HepG2 (cell line): Measurements from ENCODE around the gene TXNRD3. TPM values are rescaled to one million over a fixed set of nuclear protein-coding genes. Genes with fewer than 3 reads are reported as not detected.

Experiments used
- ATAC-seq: fragments of 200-7000 bp; cut with Tn5 transposase; 3 replicates; pipeline ENCODE4 v1.9.1; 2020; ENCODE audit warnings: mild to moderate bottlenecking, moderate library complexity
- BruUV-seq: library from RNA; stranded (reverse); fragments of 400-500 nt; replicated peaks from 2 replicates; lab custom pipeline; 2021; lab: Mats Ljungman, UMichigan
- CTCF ChIA-PET: fragments of 300-600 bp; formaldehyde crosslinking; extraction: SDS; loops from one replicate; lab custom pipeline; 2021; ENCODE audit warnings: low total read pairs, inconsistent platforms, low intra/inter-chr PET ratio; lab: Yijun Ruan, JAX
- POLR2A ChIA-PET: fragments of 350-600 bp; sonication (Branson Sonifier 250); formaldehyde crosslinking; loops from one replicate; lab custom pipeline; 2020; ENCODE audit warnings: antibody characterized with exemption, inconsistent platforms; lab: Yijun Ruan, JAX
- DNase-seq: peaks from one replicate; pipeline ENCODE4 v3.0.0-alpha.2; 2015; ENCODE audit warnings: low spot score
- FAIRE-seq: peaks from 3 replicates; lab custom pipeline; 2011; peaks lifted over from hg19 to GRCh38; lab: Jason Lieb, UNC
- H2AFZ ChIP-seq: one replicate; pipeline ENCODE4 v1.6.1; 2011; ENCODE audit warnings: low read length, inconsistent platforms
- H3K27ac ChIP-seq: fragments of 300-600 bp; 3 replicates; pipeline ENCODE4 v1.8.0; 2011; ENCODE audit warnings: mixed run types, mild to moderate bottlenecking, mixed read lengths, low read length, inconsistent platforms; ENCODE audit not compliant: insufficient read depth; ENCODE audit errors: extremely low read length
- H3K27me3 ChIP-seq, 2 experiments: fragments of 200-600 bp in 1 of 2; 2 replicates in 1 of 2; 3 replicates in 1 of 2; pipeline versions ENCODE4 v1.6.0 to v1.8.0; 2011; ENCODE audit warnings: low read length in 2 of 2, mild to moderate bottlenecking in 2 of 2, moderate library complexity in 2 of 2, inconsistent platforms in 1 of 2; ENCODE audit not compliant: insufficient read depth in 2 of 2, control insufficient read depth in 1 of 2
- H3K36me3 ChIP-seq, 2 experiments: fragments of 200-600 bp in 1 of 2; replicated peaks in 1 of 2; 2 replicates in 1 of 2; 3 replicates in 1 of 2; pipeline versions ENCODE4 v1.5.1 to v1.8.0; 2011; ENCODE audit warnings: low read length in 2 of 2, inconsistent platforms in 1 of 2; ENCODE audit not compliant: insufficient read depth in 2 of 2, control insufficient read depth in 1 of 2
- H3K4me1 ChIP-seq: 2 replicates; pipeline ENCODE4 v1.5.1; 2012; ENCODE audit warnings: low read length, inconsistent platforms; ENCODE audit not compliant: insufficient read depth
- H3K4me2 ChIP-seq: 2 replicates; pipeline ENCODE4 v1.6.0; 2011; ENCODE audit warnings: low read depth, low read length, inconsistent platforms
- H3K4me3 ChIP-seq, 3 experiments: fragments of 200-600 bp in 1 of 3; sonication (generic), shearing (Covaris generic) in 1 of 3; replicated peaks in 1 of 3; 2 replicates each; pipeline ENCODE4 v1.5.1; 2011 to 2016; ENCODE audit warnings: low read length in 3 of 3, inconsistent platforms in 2 of 3, low read depth in 2 of 3, mild to moderate bottlenecking in 2 of 3, control low read depth in 1 of 3, mixed read lengths in 1 of 3; ENCODE audit not compliant: insufficient read depth in 1 of 3
- H3K79me2 ChIP-seq: one replicate; pipeline ENCODE4 v1.6.1; 2011; ENCODE audit warnings: low read length, inconsistent platforms; ENCODE audit not compliant: insufficient read depth
- H3K9ac ChIP-seq: 2 replicates; pipeline ENCODE4 v1.6.0; 2011; ENCODE audit warnings: mild to moderate bottlenecking, low read depth, low read length, inconsistent platforms; ENCODE audit not compliant: insufficient read depth
- H3K9me3 ChIP-seq: 2 replicates; pipeline ENCODE4 v1.5.1; 2012; ENCODE audit warnings: mild to moderate bottlenecking, low read length
- H4K20me1 ChIP-seq: 2 replicates; pipeline ENCODE4 v1.6.0; 2011; ENCODE audit warnings: inconsistent platforms, mild to moderate bottlenecking, low read length, moderate library complexity; ENCODE audit not compliant: insufficient read depth
- HNRNPLL ChIP-seq: fragments of 200-400 bp; formaldehyde crosslinking; IDR thresholded peaks from 2 replicates; pipeline ENCODE4 v1.6.1; 2017; ENCODE audit warnings: mild to moderate bottlenecking, low read depth, low read length; ENCODE audit not compliant: poor library complexity, severe bottlenecking
- ZNF253 ChIP-seq: sonication (generic); formaldehyde crosslinking; IDR thresholded peaks from 2 replicates; pipeline ENCODE4 v1.8.0; 2022; ENCODE audit warnings: mild to moderate bottlenecking, missing genetic modification reagents, borderline replicate concordance
- ZNF598 ChIP-seq: sonication (generic); formaldehyde crosslinking; IDR thresholded peaks from 2 replicates; pipeline ENCODE4 v1.5.1; 2020; ENCODE audit warnings: mild to moderate bottlenecking, missing genetic modification reagents, borderline replicate concordance
- ZNF776 ChIP-seq: sonication (generic); formaldehyde crosslinking; IDR thresholded peaks from 2 replicates; pipeline ENCODE4 v1.4.0; 2020; ENCODE audit warnings: mild to moderate bottlenecking, missing genetic modification reagents
- WGBS: methylation state at CpG from one replicate; pipeline ENCODE4 v1.1.6; 2017; ENCODE audit warnings: low lambda C conversion rate; 5-methylcytosine and 5-hydroxymethylcytosine counted together
- in situ Hi-C: cut with HindIII; loops from 2 replicates; pipeline ENCODE4 v1.10.0; 2017; ENCODE audit warnings: low pct_unique_long_range_greater_than_20kb; ENCODE audit not compliant: extremely low pct_ligation_motif_present
- intact Hi-C: fragments of 100-400 bp; cut with micrococcal nuclease; formaldehyde crosslinking; loops from one replicate; pipeline ENCODE4 v1.10.0; 2022; ENCODE audit not compliant: unreplicated experiment
- polyA plus RNA-seq, 8 experiments: library from polyadenylated mRNA; depleted of rRNA in 3 of 8; stranded (reverse) in 7 of 8; unstranded in 1 of 8; fragments of >200 nt; fragmentation: Illumina TruSeq in 4 of 8; extraction: Trizol in 4 of 8; gene quantifications; 2 replicates each; pipeline versions ENCODE4 v1.2.1 to v1.2.3, GENCODE V29; 2011 to 2016; ENCODE audit warnings: low read depth in 4 of 8, missing spikeins in 1 of 8, mixed read lengths in 1 of 8; ENCODE audit not compliant: insufficient read depth in 1 of 8
- total RNA-seq, 5 experiments: library from RNA; depleted of rRNA; stranded (reverse); fragments of >200 nt; fragmentation: Illumina TruSeq; extraction: Trizol; gene quantifications; 2 replicates each; pipeline ENCODE4 v1.2.3, GENCODE V29; 2016; ENCODE audit warnings: low read depth in 1 of 5
- TF ChIP-seq, protein P1 (sequence below): sonication (generic); formaldehyde crosslinking; IDR thresholded peaks from 2 replicates; pipeline ENCODE4 v1.4.0; 2020; ENCODE audit warnings: missing genetic modification reagents, mild to moderate bottlenecking, borderline replicate concordance
- TF ChIP-seq, protein P2 (sequence below): sonication (generic); formaldehyde crosslinking; IDR thresholded peaks from 2 replicates; pipeline ENCODE4 v1.5.0; 2020; ENCODE audit warnings: missing genetic modification reagents
- TF ChIP-seq, protein P3 (sequence below): sonication (generic); formaldehyde crosslinking; IDR thresholded peaks from 2 replicates; pipeline ENCODE4 v1.4.0; 2020; ENCODE audit warnings: missing genetic modification reagents
- TF ChIP-seq, protein P4 (sequence below): sonication (generic); formaldehyde crosslinking; IDR thresholded peaks from 2 replicates; pipeline ENCODE4 v1.4.0; 2020; ENCODE audit warnings: missing genetic modification reagents
- TF ChIP-seq, protein P5 (sequence below): fragments of 450-650 bp; IDR thresholded peaks from 2 replicates; pipeline ENCODE4 v1.6.1; 2017
- TF ChIP-seq, protein P6 (sequence below): sonication (generic); formaldehyde crosslinking; IDR thresholded peaks from 2 replicates; pipeline ENCODE4 v1.4.0; 2020; ENCODE audit warnings: mild to moderate bottlenecking, missing genetic modification reagents

Gene TXNRD3
- total and polyA plus RNA-seq, 2 of the 13 experiments (the other 11 are each of a cell fraction or from before 2014, with no cell fraction given): 4.8 to 20.7 TPM

DNA sequence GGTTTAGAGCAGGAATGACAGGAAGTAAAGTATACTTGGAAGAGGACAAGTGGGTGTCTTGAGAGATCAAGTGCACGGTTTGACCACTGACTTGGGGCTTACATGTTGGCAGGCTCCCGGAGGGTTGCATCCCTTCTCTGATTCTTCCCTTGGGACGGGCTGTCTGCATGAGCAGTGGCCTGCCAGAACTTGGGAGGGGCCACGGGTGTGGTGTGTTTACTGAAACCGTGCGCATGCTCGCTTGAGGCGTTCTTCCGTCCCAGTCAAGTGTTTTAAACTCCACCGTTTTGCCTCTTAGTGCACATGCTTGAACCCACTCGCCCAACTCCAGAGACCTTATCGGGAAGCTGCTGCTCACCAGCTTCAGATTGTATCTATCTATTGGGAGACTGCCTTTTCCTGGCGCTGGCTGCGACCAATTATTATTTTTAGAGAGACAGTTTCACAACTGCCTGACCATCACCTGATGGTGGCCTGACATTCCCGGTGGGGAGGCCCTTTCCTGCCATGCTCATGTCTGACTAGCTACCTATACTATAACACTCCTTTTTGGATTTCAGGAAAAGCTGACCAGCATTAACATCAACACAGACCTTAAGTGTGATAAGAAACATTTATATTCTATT lies 81.3 kb downstream of the TXNRD3 start:
- CTCF ChIA-PET: no interaction called here
- 16% methylated on average over 7 of the region's 15 CpGs for WGBS
- TF ChIP-seq, protein P1, sequence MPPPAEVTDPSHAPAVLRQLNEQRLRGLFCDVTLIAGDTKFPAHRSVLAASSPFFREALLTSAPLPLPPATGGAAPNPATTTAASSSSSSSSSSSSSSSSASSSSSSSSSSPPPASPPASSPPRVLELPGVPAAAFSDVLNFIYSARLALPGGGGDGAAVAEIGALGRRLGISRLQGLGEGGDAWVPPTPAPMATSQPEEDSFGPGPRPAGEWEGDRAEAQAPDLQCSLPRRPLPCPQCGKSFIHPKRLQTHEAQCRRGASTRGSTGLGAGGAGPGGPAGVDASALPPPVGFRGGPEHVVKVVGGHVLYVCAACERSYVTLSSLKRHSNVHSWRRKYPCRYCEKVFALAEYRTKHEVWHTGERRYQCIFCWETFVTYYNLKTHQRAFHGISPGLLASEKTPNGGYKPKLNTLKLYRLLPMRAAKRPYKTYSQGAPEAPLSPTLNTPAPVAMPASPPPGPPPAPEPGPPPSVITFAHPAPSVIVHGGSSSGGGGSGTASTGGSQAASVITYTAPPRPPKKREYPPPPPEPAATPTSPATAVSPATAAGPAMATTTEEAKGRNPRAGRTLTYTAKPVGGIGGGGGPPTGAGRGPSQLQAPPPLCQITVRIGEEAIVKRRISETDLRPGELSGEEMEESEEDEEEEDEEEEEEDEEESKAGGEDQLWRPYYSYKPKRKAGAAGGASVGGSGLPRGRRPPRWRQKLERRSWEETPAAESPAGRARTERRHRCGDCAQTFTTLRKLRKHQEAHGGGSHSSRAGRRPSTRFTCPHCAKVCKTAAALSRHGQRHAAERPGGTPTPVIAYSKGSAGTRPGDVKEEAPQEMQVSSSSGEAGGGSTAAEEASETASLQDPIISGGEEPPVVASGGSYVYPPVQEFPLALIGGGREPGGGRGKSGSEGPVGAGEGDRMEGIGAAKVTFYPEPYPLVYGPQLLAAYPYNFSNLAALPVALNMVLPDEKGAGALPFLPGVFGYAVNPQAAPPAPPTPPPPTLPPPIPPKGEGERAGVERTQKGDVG (CRISPR knock-in tag): no peak
- TF ChIP-seq ZNF598 (CRISPR knock-in tag): no peak
- TF ChIP-seq, protein P2, sequence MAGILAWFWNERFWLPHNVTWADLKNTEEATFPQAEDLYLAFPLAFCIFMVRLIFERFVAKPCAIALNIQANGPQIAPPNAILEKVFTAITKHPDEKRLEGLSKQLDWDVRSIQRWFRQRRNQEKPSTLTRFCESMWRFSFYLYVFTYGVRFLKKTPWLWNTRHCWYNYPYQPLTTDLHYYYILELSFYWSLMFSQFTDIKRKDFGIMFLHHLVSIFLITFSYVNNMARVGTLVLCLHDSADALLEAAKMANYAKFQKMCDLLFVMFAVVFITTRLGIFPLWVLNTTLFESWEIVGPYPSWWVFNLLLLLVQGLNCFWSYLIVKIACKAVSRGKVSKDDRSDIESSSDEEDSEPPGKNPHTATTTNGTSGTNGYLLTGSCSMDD (CRISPR knock-in tag): no peak
- TF ChIP-seq, protein P3, sequence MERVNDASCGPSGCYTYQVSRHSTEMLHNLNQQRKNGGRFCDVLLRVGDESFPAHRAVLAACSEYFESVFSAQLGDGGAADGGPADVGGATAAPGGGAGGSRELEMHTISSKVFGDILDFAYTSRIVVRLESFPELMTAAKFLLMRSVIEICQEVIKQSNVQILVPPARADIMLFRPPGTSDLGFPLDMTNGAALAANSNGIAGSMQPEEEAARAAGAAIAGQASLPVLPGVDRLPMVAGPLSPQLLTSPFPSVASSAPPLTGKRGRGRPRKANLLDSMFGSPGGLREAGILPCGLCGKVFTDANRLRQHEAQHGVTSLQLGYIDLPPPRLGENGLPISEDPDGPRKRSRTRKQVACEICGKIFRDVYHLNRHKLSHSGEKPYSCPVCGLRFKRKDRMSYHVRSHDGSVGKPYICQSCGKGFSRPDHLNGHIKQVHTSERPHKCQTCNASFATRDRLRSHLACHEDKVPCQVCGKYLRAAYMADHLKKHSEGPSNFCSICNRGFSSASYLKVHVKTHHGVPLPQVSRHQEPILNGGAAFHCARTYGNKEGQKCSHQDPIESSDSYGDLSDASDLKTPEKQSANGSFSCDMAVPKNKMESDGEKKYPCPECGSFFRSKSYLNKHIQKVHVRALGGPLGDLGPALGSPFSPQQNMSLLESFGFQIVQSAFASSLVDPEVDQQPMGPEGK (CRISPR knock-in tag): no peak
- TF ChIP-seq ZNF253: no peak
- TF ChIP-seq, protein P4, sequence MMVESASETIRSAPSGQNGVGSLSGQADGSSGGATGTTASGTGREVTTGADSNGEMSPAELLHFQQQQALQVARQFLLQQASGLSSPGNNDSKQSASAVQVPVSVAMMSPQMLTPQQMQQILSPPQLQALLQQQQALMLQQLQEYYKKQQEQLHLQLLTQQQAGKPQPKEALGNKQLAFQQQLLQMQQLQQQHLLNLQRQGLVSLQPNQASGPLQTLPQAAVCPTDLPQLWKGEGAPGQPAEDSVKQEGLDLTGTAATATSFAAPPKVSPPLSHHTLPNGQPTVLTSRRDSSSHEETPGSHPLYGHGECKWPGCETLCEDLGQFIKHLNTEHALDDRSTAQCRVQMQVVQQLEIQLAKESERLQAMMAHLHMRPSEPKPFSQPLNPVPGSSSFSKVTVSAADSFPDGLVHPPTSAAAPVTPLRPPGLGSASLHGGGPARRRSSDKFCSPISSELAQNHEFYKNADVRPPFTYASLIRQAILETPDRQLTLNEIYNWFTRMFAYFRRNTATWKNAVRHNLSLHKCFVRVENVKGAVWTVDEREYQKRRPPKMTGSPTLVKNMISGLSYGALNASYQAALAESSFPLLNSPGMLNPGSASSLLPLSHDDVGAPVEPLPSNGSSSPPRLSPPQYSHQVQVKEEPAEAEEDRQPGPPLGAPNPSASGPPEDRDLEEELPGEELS (CRISPR knock-in tag): no peak
- no peak for TF ChIP-seq HNRNPLL
- TF ChIP-seq, protein P5, sequence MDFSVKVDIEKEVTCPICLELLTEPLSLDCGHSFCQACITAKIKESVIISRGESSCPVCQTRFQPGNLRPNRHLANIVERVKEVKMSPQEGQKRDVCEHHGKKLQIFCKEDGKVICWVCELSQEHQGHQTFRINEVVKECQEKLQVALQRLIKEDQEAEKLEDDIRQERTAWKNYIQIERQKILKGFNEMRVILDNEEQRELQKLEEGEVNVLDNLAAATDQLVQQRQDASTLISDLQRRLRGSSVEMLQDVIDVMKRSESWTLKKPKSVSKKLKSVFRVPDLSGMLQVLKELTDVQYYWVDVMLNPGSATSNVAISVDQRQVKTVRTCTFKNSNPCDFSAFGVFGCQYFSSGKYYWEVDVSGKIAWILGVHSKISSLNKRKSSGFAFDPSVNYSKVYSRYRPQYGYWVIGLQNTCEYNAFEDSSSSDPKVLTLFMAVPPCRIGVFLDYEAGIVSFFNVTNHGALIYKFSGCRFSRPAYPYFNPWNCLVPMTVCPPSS: no peak
- no peak for TF ChIP-seq ZNF776
- TF ChIP-seq, protein P6, sequence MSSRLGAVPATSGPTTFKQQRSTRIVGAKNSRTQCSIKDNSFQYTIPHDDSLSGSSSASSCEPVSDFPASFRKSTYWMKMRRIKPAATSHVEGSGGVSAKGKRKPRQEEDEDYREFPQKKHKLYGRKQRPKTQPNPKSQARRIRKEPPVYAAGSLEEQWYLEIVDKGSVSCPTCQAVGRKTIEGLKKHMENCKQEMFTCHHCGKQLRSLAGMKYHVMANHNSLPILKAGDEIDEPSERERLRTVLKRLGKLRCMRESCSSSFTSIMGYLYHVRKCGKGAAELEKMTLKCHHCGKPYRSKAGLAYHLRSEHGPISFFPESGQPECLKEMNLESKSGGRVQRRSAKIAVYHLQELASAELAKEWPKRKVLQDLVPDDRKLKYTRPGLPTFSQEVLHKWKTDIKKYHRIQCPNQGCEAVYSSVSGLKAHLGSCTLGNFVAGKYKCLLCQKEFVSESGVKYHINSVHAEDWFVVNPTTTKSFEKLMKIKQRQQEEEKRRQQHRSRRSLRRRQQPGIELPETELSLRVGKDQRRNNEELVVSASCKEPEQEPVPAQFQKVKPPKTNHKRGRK (CRISPR knock-in tag): no peak

More for the DNA sequence above, 81.3 kb downstream of the TXNRD3 start:
- Histone ChIP-seq H4K20me1 (no peaks in the 10 kb centered on the region), H3K27ac (no peak overlapping the region), H3K9me3 (no peaks in the 10 kb centered on the region), H3K4me3 (no peak overlapping the region), H3K27me3 (peaks cover 3% of the 10 kb centered on the region in 2 experiments; a peak in 2 of 5 replicates), H3K4me1 (peaks cover 13% of the 10 kb centered on the region), H3K36me3 (no peaks in the 10 kb centered on the region), H3K4me2 (peak overlapping the region; percentile 20; the same call in 1 of the 2 replicates), H3K79me2 (no peaks in the 10 kb centered on the region), H2AFZ (no peak overlapping the region), H3K9ac (no peak overlapping the region)
- BruUV-seq: no TSS peak
- intact Hi-C loops: no loop called here
- ATAC-seq (no peak), DNase-seq (no peak), FAIRE-seq (no peak)
- in situ Hi-C loops: no loop called here
- POLR2A ChIA-PET: interaction anchor here (1.4 kb wide), 1 partner anchor 50 kb away, joined by 3 read pairs; no protein-coding TSS in a partner anchor
